ENCODE measurements around the gene SKIL.
"Not testable (repeated sequence)": the region's sequence is repeated elsewhere in the genome, so short reads cannot be mapped to it uniquely, and the experiment has no call there.

SKIL gene

GRCh38 chr3:170357176-170358041 is at the start of gene SKIL:
SKIL (plus strand) TSS chr3:170357715; CDS start chr3:170360332, 2,617 bp downstream.
- DNase-seq = peak; percentile 98

- DNase-seq = no peak
Observed at GRCh38 chr3:170309046-170309445, 48.5 kb upstream of the SKIL start.

- DNase-seq = no peak
Observed at GRCh38 chr3:170317954-170318353, 39.6 kb upstream of the SKIL start.

GRCh38 chr3:170320461-170321121 is 36.9 kb upstream of the SKIL start:
- DNase-seq = no peak

- DNase-seq = no peak
Observed at GRCh38 chr3:170321321-170322034, 36.0 kb upstream of the SKIL start.

- DNase-seq = no peak
Observed at GRCh38 chr3:170322566-170323269, 34.8 kb upstream of the SKIL start.

- DNase-seq = no peak
Observed at GRCh38 chr3:170323331-170323730, 34.2 kb upstream of the SKIL start.

GRCh38 chr3:170324962-170325361 is 32.6 kb upstream of the SKIL start:
- DNase-seq = no peak

- DNase-seq = no peak
Observed at GRCh38 chr3:170327040-170327808, 30.3 kb upstream of the SKIL start.

GRCh38 chr3:170327868-170328548 is 29.5 kb upstream of the SKIL start:
- DNase-seq = not testable (repeated sequence)

GRCh38 chr3:170330366-170330765 is 27.1 kb upstream of the SKIL start:
- DNase-seq = no peak

- no peak for DNase-seq
Observed at GRCh38 chr3:170331143-170331542, 26.4 kb upstream of the SKIL start.

GRCh38 chr3:170337420-170337819 is 20.1 kb upstream of the SKIL start:
- DNase-seq = no peak

GRCh38 chr3:170338690-170339340 is 18.7 kb upstream of the SKIL start:
- DNase-seq = no peak

GRCh38 chr3:170342273-170342672 is 15.2 kb upstream of the SKIL start:
- DNase-seq = not testable (repeated sequence)

- not testable (repeated sequence) for DNase-seq
Observed at GRCh38 chr3:170343859-170344258, 13.7 kb upstream of the SKIL start.

- DNase-seq = no peak
Observed at GRCh38 chr3:170344971-170345370, 12.5 kb upstream of the SKIL start.

- no peak for DNase-seq
Observed at GRCh38 chr3:170346481-170347392, 10.8 kb upstream of the SKIL start.

GRCh38 chr3:170350515-170351413 is 6.8 kb upstream of the SKIL start:
- DNase-seq = no peak

Data from activated CD4-positive, alpha-beta T cell treated with anti-CD3 and anti-CD28 coated beads, Interleukin-2, amount 50 U/mL, for 1 hour (primary cell).